Hematopoietic multipotent progenitor cell treated with erythropoietin and hydrocortisone succinate and interleukin-3 and kit ligand, for 15 days (in vitro differentiated cells): ENCODE measurements around the gene SLC12A7.
A peak's percentile ranks its signal among the peaks of the same experiment; 100 is the strongest.
"Not testable (repeated sequence)": the region's sequence is repeated elsewhere in the genome, so short reads cannot be mapped to it uniquely, and the experiment has no call there.

Source experiments
- DNase-seq: peaks from one replicate; pipeline ENCODE4 v3.0.0-alpha.2; 2015; ENCODE audit warnings: low spot score

Gene SLC12A7

DNA sequence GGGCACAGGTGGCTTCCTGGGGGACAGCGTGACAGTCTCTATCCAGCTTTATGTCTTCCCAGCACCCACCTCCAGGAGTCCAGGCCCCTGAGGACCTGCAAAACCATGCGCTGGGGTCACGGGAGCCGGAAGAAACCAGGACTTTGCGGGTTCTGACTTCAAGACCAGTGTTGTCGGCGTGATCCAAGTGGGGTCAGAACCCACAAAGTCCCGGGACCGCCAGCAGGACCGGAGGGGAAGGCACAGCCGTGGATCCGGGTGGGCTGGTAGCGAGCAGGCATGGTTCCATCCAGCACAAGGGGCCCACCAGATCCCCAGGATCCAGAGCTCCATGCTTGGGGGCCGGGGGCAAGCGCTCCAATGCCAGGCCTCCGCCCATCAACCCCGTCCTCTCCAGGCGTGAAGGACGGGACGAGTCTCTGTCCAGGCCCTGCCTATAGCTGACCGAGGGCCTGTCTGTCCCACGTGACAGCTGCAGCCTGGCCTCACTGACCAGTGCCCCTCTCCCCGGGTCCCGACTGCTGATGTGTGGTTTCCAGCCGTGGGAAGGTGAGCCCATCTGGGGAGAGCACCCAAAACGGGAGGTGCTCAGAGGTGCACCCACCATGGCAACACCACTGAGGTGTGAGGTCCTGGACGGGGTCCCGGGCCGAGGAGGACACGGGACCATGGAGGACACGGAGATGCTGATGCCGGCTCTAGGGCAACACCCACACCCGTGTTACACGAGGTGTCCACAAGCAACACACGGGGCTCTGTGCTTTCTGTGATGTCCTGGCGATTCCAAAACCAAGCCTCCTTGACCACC is 48.9 kb downstream of the SLC12A7 start:
- no peak for DNase-seq

DNA sequence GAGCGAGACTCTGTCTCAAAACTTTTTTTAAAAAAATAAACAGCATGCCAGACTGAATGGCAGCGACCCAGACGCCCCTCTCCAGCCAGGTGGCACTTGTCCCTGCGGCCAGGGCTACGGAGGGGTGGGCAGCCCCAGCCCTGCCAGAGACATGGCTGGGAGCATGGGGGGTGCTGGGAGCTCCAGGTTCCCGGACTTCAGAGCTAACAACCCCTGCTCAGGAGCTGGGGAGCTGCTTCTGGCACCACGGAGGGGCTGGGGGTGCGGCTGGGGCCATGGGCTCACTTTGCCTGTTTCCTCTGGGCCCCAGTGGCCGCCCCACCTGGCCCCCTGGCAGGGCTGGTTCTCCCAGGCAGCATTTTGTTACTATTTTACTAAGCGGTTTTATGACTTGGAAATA is 49.9 kb downstream of the SLC12A7 start:
- DNase-seq = no peak

DNA sequence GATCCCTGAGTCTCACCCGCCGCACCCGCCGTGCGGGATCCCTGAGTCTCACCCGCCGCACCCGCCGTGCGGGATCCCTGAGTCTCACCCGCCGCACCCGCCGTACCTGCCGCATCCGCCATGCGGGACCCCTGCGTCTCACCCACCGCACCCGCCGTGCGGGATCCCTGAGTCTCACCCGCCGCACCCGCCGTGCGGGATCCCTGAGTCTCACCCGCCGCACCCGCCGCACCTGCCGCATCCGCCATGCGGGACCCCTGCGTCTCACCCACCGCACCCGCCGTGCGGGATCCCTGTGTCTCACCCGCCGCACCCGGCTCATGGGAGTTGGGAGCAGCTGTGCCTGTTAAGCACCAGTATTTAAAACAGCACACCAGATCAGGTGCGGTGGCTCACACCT is 50.6 kb downstream of the SLC12A7 start:
- DNase-seq = not testable (repeated sequence)

DNA sequence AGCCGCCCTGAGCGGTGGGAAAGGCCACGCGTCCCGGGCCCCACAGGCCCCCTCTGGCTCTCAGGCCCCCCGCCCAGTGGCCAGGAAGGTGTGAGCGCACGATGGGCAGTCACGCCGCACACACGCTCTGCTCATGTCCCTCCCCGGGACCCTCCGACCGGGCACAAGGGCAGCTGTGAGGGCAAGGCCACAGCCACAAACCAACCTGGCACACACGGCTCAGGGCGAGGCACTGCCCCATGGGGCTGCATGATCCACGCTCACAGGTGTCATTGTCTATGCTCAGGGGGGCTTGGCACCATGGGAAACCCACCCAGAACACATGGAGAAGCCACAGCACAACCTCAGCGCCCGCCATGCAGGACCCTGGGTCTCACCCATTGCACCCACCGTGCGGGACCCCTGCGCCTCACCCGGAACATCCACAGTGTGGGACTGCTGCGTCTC is 51.3 kb downstream of the SLC12A7 start:
- no peak for DNase-seq

DNA sequence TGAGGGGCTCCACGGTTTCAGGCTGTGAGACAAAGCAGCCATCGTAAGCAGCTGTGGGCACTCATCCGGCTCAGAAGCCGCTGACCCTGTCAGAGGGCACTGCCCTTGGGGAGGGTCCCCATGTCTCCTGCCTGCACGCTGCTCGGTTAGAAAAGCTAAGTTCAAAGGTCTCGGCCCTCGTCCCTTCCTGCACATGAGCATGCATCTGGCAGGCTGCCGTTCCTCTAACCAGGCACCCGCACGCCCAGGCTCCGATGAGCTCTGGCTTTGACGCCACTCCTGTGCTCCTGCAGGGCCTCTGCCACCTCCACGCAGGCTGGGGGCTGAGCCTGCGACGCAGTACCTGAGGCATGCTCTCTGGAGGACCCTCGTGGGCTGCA is 52.0 kb downstream of the SLC12A7 start:
- no peak for DNase-seq

DNA sequence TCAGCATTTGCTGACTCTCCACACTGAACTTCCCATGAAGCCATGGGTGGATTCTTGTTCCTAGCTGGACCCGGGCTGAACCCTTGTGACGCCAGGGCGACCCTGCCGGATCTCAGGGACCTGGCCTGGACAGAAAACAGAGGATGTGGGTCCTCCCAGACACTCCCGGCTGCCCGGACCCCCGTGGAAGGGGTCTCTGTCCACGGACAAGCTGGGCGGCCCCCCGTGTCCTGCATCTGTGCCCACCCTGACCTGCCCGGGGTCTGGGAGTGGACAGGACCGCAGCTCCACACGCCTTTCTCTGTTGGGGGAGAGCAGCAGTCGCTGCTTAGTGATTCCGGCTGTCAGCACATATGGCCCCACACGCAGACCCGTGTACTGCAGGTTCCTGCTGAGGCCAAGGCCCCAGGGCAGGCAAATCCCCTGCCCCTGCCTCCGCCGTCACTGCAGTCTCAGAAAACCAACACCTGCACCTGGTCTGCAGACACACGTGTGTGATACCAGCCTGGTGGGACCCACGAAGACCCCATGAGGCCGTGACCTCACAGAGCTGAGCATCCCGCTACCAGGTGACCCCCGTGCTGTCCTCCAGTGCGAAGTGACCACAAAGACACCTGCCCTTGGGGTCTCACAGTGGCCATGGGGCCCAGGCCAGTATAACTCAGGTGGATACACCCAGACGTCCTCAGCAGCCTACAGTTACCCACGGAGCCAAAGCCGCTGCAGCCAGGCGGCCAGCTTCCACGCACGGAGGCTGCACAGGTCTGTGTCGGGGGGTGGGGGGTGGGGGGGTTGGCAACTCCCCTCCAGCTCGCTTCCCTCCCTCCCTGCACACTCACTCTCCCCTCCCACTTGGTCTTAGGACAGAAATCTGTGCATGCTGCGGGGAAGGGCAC is 52.6 kb downstream of the SLC12A7 start:
- no peak for DNase-seq

DNA sequence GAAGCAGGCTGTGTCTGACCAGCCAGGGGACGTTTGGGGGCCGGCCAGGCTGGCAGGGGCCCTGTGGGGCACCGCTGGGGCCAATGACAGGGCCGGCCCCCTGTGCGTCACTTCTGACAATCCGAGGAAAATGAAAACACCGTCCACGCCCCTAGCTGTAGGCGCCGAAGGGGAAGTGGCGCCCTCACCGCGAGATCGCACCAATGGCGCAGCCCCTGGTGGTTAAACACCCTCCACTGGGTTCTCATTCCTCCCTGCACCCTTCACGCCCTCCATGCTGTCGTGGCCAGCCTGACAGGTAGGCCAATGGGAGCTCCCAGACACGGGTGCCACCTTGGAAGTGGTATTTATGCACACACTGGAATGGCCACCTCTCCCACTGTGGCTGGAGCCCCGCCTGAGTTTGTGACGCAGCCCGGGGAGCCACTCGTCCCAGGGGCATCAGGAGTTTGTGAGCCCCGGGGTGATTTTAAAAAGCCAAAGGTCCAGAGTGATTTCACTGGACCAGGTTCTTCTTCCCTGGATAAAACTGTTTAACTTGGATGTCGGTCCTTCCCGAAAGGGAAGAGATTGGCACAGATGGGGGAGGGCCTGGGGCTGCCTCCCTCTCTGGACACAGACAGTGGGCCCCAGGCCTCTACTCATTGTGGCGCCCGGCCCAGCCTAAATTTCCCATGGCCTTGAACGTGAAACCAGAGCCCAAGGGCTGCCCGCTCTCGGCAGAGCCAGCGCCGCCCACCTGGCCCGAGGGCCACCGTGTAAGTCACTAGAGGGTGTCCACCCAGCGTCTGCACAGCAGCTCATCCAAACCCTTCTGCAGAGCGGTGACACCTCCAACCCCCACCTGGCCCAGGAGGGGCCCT is 53.5 kb downstream of the SLC12A7 start:
- DNase-seq = no peak

DNA sequence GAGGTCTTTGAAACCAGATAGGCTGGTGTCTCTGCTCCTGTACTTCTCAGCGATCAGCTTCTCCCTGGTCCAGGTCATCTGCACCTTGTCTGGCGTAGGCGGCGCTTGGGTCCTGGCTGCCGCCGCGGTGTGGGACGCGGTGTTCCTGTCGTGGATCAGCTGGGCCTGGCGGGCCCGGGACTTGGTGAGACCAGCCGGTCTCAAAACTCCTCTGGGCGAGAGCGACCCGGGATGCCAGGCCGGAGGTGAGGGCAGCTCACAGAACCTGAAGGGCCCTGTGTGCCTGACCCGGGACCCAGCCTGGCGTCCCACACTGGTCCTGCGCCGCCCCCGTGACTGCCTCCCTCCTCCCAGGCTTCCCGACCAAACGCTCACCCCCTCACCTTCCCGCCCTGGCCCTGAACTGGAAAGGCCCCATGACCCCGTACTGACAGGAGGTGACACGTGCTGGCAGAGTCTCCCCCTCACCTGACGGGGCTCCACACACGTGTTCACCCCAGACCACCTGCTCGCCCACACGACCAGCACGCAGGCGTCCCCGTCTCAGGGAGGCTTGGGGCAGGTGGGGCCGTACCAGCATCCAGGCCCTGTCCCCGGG is 54.3 kb downstream of the SLC12A7 start:
- no peak for DNase-seq

DNA sequence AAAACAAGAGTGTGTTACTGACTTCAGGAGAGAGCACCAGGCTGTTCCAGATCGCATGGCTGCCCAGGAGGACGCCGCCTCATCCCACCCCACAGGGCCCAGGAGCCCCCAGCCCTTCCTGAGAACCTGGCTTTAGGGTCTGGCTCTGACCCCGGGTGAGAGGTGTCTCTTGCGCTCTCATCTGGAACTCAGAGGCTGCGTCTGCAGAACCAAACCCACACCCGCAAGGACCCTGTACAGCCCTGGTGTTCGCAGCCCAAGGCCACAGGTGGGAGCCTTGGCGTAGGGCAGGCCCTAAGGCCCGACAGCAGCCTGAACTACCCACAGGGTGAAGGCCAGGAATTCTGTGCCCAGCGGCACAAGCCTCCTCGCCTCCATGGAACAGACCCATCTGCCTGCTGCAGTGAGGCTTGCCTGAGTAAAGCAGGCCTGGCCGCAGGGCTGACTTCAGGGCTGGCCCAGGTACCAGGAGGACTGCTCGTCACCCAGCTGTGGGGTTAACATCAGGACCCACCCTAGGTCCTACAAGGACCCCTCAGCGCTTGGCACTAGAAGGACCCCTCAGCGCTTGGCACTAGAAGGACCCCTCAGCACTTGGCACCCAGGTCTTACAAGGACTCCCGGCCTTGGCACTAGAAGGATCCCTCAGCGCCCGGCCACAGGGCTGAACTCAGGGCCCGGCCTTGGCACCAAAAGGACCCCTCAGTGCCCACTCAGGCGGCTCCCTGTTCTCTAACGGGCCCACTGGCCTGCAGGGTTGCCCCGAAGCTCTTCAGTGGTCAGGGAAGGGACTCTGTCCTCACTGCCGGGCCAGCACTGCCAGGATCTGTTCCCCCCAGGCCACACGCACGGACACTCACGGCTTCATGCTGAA is 55.0 kb downstream of the SLC12A7 start:
- no peak for DNase-seq

DNA sequence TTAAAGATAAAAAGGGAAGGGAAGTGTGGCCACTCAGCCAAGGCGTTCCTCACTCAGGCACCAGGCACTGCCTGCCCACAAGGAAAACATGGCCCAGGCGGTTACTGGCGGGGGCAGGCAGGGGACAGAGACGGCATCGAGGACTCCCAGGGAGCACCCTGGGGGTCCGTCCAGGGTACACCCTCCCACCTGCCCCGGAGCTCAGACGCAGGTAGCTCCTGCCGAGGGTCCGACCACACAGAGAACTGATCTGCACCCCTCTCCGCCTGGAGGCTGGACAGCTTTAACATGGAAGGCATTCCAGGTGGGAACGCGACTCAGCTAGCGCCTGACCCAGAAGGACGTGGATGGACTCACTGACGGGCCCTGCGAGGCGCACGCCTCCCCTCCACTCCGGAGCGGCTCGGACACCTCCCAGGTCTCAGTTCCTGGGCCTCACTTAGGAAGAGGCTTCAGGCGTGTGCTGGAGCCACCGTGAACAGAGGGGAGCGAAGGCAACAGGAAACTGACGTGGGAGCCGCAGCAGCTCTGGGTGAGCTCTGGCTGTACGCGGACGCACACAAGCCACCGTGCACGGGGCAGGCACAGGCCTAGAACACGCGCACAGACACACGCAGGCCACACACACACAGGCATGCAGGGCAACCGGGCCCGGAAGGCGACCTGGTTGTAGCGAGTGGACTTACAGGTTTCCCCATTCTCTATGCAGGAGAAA is 55.8 kb downstream of the SLC12A7 start:
- DNase-seq = no peak

DNA sequence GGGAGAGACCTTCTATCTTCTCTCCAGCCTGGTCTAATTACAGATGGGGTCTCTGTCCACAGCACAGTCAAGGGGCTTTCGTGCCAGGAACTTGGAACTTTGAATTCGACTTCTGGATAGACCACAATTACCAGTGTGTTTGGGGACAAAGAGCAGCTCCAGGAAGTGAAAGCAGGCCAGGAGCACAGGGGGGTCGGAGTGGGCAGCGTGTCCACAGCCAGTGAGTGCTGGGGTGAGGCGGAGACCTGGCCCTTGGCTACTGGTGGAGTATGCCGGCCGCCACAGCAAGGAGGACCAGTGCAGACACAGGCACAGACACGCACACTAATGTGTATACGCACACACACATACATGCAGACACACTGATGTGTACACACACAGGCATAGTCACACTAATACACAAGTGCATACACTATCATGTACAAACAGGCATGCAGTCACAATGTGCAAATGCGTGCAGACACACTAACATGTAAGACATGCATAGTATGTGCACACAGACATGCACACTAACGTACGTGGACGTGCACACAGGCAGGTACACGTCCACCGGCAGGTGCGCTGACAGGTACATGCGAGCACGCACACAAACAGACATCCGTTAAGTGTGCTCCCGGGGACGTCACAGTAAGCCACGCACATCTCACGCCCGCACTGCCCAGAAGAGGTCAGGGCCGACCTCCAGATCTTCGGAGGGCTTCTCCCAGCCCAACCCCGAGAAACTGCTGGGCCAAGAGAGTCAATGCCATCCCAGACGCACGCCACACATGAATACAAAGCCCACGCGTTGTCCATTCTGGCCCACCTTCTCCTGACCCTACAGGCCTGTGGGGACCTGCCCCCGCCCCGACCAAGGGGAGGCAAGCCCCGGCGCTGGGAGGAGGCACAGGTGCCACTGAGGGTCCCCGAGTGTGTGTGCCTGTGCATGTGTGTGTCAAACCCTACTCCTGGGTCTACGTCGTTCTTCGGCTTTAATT is 56.8 kb downstream of the SLC12A7 start:
- no peak for DNase-seq

DNA sequence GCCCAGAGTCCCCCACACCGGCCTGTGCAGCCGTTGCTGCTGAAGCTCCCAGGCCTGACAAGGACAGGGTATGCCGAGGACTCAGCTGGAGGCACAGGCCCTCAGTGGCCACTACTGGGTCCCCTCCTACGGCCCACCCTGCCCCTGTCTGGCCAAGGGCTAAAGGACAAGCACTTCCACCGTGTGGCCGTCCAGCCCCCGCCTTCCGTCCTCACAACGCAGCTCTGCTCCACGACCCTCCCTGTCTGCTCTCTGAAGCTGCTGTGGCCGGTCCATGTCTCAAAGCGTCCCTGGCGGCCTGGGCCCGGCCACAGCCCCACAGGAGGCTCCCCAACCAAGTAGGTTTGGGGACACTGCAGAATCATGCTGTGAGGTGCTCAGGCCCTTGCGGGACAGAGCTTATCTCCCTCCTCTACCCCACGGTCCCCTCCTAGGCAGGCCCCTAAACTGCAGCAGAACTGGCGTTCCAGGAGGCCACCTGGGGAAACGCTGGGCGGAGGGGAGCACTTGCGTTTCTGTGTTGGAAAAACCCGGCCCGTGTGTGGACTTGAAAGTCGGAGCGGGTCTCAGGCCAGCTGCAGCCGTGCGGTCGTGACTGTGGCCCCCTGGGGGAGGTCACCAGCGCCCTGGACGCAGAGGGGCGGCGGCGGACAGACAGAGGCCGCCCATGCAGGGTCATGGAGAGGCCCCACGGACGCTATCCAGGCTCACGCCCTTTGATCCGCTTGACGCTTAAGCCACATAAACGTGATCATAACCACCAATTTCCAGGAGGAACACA is 57.7 kb downstream of the SLC12A7 start:
- no peak for DNase-seq

DNA sequence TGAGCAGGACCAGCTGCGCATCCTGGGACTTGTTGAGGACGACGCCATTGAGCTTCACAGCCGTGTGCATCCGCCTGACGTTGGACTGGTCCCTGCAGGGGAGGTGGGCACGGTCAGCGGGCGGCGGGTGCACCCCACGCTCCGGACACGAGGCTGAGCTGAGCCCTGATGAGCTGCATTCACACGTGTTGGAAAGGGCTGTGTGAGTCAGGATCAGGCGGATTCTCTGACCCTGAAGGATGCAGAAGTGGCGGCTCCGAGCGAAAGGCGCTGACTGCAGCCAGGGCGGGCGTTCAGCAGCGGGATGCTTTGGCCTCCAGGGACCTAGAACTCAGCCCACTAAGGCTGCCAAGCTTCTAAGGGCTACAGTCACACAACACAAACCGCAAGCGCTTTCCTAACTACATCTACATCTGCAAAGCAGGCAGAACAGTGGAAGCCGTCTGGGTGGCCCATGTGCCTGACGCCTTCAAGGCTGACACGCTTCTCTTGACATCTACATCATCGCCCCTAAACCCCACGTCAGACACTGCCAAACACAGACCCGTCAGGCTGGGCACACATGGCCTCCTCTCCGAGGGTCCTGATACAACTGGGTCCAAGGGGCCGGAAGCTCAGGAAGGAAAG is 58.4 kb downstream of the SLC12A7 start:
- DNase-seq = no peak

DNA sequence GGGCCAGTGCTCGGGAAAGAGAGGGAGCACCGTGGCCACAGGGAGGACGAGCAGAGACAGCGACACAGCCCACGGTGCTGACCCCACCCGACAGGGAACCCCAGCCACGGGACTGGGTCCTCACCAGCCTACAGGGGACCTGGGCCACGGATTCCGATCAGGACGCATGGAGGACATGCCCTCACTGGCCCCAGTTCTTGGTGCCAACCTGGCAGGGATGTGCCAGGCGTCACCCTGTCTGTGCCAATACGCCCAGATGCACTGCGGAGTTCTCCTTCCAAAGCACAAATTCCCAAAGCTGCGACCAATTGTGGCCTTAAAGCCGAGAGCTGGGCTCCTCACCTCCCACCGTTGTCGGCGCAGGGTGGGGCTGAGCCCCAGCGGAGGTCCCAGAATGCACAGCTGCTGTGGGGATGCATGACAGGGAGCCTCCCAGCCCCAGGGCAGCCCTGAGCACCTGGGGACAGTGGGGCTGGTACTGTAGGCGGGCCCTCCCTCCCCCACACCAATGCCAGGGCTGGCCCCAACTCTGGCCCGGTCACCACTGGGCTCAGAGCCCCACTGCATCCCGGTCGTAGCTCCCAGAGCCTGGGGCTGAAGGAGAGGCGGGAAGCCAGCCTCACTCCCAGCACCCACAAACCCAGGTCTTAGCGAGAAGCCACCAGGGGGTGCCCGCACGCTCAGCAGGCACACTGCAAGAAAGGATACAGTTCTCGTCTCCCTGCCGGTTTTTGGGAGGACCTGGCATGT is 59.0 kb downstream of the SLC12A7 start:
- DNase-seq = peak; percentile 37

DNA sequence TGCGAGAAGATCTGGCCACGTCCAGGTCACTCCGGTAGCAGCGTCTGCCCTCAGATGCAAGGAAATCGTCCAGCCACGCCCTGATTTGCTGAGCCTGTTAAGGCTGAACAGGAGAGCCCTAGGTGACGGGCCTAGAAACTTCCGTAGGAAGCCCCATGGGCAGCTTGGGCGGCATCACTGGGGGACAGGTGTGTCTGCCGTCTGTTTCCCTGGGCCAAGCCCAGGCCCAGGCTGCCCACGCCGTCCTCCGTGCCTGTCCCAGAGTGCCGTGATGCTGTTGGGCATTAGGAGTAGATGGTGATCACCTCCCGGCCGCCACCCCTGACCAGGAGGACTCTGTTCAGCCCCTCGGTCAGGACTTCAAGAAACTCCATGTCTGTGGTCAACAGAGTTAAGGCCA is 59.8 kb downstream of the SLC12A7 start:
- no peak for DNase-seq

DNA sequence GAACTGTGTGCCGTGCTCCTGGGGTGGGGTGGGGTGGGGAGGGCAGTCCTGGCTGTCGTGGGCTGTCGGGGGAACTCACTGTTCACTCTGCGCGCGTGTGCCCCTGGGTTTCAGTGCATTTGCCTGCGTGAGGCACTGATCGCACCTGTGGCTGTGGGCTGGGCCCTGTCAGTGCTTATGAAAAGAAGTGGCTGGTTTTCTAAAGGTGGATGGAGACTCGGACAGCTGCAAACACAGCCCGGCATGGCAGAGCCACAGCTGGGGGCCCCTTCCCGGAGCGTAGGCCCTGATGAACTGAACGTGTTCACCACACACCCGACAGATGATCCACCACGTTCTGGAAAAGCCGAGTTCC is 60.5 kb downstream of the SLC12A7 start:
- DNase-seq = no peak
